Endodermal cell (in vitro differentiated cells): Measurements from ENCODE around the gene GNAT3. TPM values are rescaled to one million over a fixed set of nuclear protein-coding genes. Genes with fewer than 3 reads are reported as not detected.

Source experiments
- DNase-seq: peaks from one replicate; pipeline ENCODE4 v3.0.0-alpha.2; 2017
- H3K27ac ChIP-seq: 2 replicates; pipeline ENCODE4 v1.5.1; 2013; ENCODE audit warnings: mild to moderate bottlenecking, low read depth, low read length, moderate library complexity
- H3K27me3 ChIP-seq: 2 replicates; pipeline ENCODE4 v1.6.1; 2013; ENCODE audit warnings: mild to moderate bottlenecking, low read length, moderate library complexity; ENCODE audit not compliant: insufficient read depth, control insufficient read depth, poor library complexity, severe bottlenecking
- H3K36me3 ChIP-seq: 2 replicates; pipeline ENCODE4 v1.7.0; 2013; ENCODE audit warnings: mild to moderate bottlenecking, low read length, moderate library complexity; ENCODE audit not compliant: control insufficient read depth, insufficient read depth
- H3K4me1 ChIP-seq: one replicate; pipeline ENCODE4 v1.7.0; 2013; ENCODE audit warnings: low read length; ENCODE audit not compliant: control insufficient read depth, insufficient read depth
- H3K4me3 ChIP-seq: 2 replicates; pipeline ENCODE4 v1.5.1; 2013; ENCODE audit warnings: mild to moderate bottlenecking, low read length, moderate library complexity
- H3K9ac ChIP-seq: 2 replicates; pipeline ENCODE4 v1.6.1; 2013; ENCODE audit warnings: mild to moderate bottlenecking, low read length, moderate library complexity; ENCODE audit not compliant: poor library complexity, severe bottlenecking; ENCODE audit errors: extremely low read depth
- H3K9me3 ChIP-seq: 2 replicates; pipeline ENCODE4 v1.6.1; 2013; ENCODE audit warnings: mild to moderate bottlenecking, low read length, moderate library complexity; ENCODE audit not compliant: control insufficient read depth
- H3K27ac Mint-ChIP-seq: 2 replicates; pipeline ENCODE4 v1.8.0; 2020; ENCODE audit warnings: mixed read lengths
- H3K27me3 Mint-ChIP-seq: 2 replicates; pipeline ENCODE4 v1.8.0; 2021; ENCODE audit warnings: mild to moderate bottlenecking, mixed read lengths; ENCODE audit not compliant: insufficient read depth
- H3K36me3 Mint-ChIP-seq: 2 replicates; pipeline ENCODE4 v1.8.0; 2020; ENCODE audit warnings: low read depth, mixed read lengths
- H3K4me1 Mint-ChIP-seq: 2 replicates; pipeline ENCODE4 v1.8.0; 2020; ENCODE audit warnings: mixed read lengths
- H3K4me3 Mint-ChIP-seq: 2 replicates; pipeline ENCODE4 v1.8.0; 2020; ENCODE audit warnings: mild to moderate bottlenecking, moderate library complexity, mixed read lengths
- H3K9me3 Mint-ChIP-seq: 2 replicates; pipeline ENCODE4 v1.8.0; 2020; ENCODE audit warnings: mild to moderate bottlenecking, mixed read lengths
- WGBS, 2 experiments: methylation state at CpG; one replicate each; pipeline versions ENCODE4 v1.1.5 to v1.1.7; 2013; ENCODE audit warnings: missing lambda C conversion rate in 2 of 2, mixed read lengths in 1 of 2; ENCODE audit not compliant: insufficient coverage in 1 of 2, insufficient read length in 1 of 2; 5-methylcytosine and 5-hydroxymethylcytosine counted together
- total RNA-seq, 2 donors: library from RNA; stranded (reverse); fragmentation: NEBNext Ultra II Directional in 1 of 2; extraction: Animal tissue kit (Norgen Biotek cat#: 25700) in 1 of 2; gene quantifications; 2 replicates in 1 of 2; 3 replicates in 1 of 2; pipeline ENCODE4 v1.2.1, GENCODE V29; 2021
- TF ChIP-seq, protein P1 (sequence below): fragments of 200-600 bp; sonication (generic); conservative IDR thresholded peaks from 2 replicates; pipeline ENCODE4 v1.5.0; 2021; ENCODE audit warnings: antibody characterized with exemption, mild to moderate bottlenecking

Gene GNAT3
- total RNA-seq, 2 donors from 2014 or later, result not detected

DNA sequence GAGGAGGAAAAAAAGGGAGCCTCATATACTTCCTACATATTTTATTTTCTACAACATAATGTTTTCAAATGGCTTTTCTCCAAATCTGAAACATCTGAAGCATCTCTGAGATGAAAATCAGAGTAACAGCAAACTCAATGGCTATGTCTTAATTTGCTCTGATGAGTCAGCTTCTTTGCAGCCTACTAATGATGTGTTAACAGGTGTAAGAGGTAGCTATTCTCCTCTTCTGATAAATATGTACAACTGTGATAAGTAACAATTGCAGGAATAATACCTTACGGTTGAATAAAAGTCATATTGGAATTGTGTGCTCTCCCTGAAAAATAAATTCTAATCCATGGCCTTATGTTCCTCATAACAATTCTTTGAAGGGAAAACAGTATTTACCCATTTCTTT lies 45.2 kb downstream of the GNAT3 start:
- Histone ChIP-seq H3K4me1 (no peaks in the 10 kb centered on the region), H3K9me3 (no peaks in the 10 kb centered on the region), H3K36me3 (no peaks in the 10 kb centered on the region), H3K27me3 (no peaks in the 10 kb centered on the region), H3K4me3 (no peak overlapping the region), H3K9ac (no peak overlapping the region), H3K27ac (no peak overlapping the region)
- Mint-ChIP-seq H3K27me3 (no peaks in the 10 kb centered on the region), H3K36me3 (no peaks in the 10 kb centered on the region), H3K9me3 (no peaks in the 10 kb centered on the region), H3K27ac (no peak overlapping the region), H3K4me3 (no peak overlapping the region), H3K4me1 (peaks cover 5% of the 10 kb centered on the region)
- WGBS, 2 experiments, result 100% methylated on average over 1 of the region's 1 CpG; no CpG with 5 or more reads in 1 of the 2 experiments
- DNase-seq, result no peak
- TF ChIP-seq, protein P1, sequence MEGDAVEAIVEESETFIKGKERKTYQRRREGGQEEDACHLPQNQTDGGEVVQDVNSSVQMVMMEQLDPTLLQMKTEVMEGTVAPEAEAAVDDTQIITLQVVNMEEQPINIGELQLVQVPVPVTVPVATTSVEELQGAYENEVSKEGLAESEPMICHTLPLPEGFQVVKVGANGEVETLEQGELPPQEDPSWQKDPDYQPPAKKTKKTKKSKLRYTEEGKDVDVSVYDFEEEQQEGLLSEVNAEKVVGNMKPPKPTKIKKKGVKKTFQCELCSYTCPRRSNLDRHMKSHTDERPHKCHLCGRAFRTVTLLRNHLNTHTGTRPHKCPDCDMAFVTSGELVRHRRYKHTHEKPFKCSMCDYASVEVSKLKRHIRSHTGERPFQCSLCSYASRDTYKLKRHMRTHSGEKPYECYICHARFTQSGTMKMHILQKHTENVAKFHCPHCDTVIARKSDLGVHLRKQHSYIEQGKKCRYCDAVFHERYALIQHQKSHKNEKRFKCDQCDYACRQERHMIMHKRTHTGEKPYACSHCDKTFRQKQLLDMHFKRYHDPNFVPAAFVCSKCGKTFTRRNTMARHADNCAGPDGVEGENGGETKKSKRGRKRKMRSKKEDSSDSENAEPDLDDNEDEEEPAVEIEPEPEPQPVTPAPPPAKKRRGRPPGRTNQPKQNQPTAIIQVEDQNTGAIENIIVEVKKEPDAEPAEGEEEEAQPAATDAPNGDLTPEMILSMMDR, result no peak

DNA sequence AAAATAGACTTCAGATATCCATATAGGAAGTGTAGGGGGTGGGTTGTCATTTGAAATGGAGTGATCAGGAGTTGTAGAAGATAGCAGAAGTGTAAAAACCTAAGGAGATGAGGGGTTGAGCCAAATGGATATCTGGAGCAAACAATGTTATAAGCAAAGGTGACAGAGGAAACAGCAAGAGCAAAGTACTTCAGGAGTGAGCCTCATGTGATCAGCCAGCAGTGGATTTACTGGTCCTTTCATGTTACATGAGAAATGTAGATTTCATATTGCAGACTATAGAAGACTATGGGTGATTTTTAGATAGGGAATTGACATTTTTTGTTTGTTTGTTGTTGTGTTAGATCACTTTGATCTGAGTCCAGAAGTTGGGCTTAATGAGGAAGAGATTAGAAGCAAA lies 47.7 kb downstream of the GNAT3 start:
- TF ChIP-seq, protein P1, result no peak
- H3K9ac ChIP-seq, result no peak overlapping the region
- no peak overlapping the region for H3K4me3 ChIP-seq
- no peaks in the 10 kb centered on the region for H3K27me3 Mint-ChIP-seq
- H3K9me3 Mint-ChIP-seq, result no peaks in the 10 kb centered on the region
- H3K36me3 Mint-ChIP-seq, result no peaks in the 10 kb centered on the region
- no peaks in the 10 kb centered on the region for H3K36me3 ChIP-seq
- H3K27ac ChIP-seq, result no peak overlapping the region
- no peak overlapping the region for H3K4me3 Mint-ChIP-seq
- DNase-seq, result no peak
- peaks cover 5% of the 10 kb centered on the region for H3K4me1 Mint-ChIP-seq
- H3K27ac Mint-ChIP-seq, result no peak overlapping the region
- H3K9me3 ChIP-seq, result no peaks in the 10 kb centered on the region
- no peaks in the 10 kb centered on the region for H3K4me1 ChIP-seq
- no peaks in the 10 kb centered on the region for H3K27me3 ChIP-seq

DNA sequence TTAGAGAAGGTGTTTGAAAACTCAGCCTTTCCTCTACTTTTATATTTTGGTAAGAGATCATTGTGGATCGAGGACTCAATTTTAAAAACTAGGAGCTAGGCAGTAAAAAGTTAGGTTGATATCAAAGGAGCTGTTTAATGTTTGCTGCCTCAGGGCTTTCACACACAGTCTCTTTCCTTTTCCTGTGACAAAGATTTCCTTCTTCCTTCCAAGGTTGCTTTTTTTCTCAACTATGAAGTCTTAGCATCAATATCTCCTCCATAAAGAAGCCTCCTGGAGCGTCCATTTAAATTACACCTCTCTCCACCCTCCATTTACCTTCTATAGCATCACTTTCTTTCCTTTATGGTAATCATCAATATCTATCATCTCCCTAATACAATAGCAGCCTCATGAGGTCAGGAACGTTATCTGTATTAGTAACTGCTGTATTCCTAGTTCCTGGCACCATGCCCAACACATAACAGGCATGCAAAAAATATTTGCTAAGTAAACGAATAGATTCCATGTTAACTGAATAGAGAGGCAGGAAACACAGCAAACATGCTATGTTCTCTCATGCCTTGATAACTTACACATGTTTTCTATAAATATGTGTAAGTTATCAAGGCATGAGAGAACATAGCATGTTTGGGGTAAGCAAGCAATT lies 48.5 kb downstream of the GNAT3 start:
- Histone ChIP-seq H3K4me3 (no peak overlapping the region), H3K4me1 (no peaks in the 10 kb centered on the region), H3K9me3 (no peaks in the 10 kb centered on the region), H3K9ac (no peak overlapping the region), H3K27me3 (no peaks in the 10 kb centered on the region), H3K27ac (no peak overlapping the region), H3K36me3 (no peaks in the 10 kb centered on the region)
- WGBS, 2 experiments, result 86 to 95% methylated on average over 4 of the region's 4 CpGs
- Mint-ChIP-seq H3K27ac (no peak overlapping the region), H3K4me1 (peaks cover 5% of the 10 kb centered on the region), H3K27me3 (no peaks in the 10 kb centered on the region), H3K36me3 (no peaks in the 10 kb centered on the region), H3K9me3 (no peaks in the 10 kb centered on the region), H3K4me3 (no peak overlapping the region)
- TF ChIP-seq, protein P1, result no peak
- no peak for DNase-seq
